NCI-H2171 (cell line): ENCODE results near the gene MYF5.
"Not testable (repeated sequence)": the region's sequence is repeated elsewhere in the genome, so short reads cannot be mapped to it uniquely, and the experiment has no call there.

Source experiments
- DNase-seq: peaks from one replicate; lab custom pipeline; 2025; lab: John Stamatoyannopoulos, UW

MYF5 gene

GRCh38 chr12:80716696-80717469 lies at the start of gene MYF5:
TSS of gene MYF5 (plus strand) at chr12:80716912. CDS start at chr12:80717064, 152 bp downstream.
- DNase-seq, result no peak

GRCh38 chr12:80670214-80670613 lies 46.5 kb upstream of the MYF5 start:
- no peak for DNase-seq

- DNase-seq, result not testable (repeated sequence)
Measured at GRCh38 chr12:80676042-80676636, 40.6 kb upstream of the MYF5 start.

- no peak for DNase-seq
Measured at GRCh38 chr12:80676856-80677255, 39.9 kb upstream of the MYF5 start.

DNA sequence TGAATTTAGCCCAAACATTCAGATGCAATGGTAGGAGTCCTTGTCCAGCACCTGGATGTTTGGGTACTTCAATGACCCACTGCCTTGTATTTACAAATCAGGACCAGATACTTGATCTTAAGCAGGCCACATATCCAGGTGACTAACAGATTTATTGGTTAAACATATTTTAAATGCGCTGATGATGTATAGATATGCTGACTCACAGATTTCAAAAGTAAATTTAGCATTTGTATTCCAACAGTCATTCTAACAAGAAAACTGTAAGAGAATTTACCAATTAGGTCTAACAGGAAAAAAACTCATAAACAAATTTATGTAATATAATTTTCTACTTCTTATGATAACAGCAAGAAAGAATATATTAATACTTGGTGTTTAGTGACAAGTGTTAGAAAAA lies 38.7 kb upstream of the MYF5 start:
- DNase-seq, result no peak

DNA sequence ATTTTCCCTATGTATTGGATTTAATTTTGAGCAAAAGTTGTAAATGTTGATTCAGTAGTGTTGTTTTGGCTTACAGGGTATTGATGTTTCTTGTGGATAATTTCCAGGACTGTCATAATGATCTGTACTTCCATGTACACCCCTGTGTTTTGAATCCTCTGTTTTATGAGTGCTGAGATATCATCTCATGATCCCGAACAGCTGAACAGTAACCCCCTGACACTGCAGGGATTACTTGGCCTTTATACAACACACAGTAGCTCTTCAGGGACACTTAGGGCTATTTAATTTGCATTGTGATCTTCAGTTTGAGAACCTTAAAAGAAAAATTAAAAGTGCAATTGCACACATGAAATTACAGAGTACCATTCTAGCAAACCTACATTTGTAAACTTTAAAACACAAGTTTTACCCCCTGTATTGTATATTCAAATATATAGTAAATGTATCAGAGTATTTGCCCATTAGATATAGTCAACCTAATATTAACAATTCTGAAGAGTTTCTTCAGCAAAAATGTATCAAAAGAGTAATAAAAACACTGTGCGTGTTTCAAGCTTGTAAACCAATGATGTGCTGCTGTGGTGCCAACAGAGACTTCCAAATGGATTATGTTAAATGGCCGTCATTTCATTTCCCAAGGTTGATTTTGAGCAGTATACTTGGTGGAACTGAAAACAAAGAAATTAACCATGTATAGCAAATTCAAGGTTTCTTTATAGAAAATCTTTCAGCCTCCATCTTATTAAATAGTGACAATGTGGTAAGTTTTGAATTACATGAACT lies 37.2 kb upstream of the MYF5 start:
- no peak for DNase-seq

DNA sequence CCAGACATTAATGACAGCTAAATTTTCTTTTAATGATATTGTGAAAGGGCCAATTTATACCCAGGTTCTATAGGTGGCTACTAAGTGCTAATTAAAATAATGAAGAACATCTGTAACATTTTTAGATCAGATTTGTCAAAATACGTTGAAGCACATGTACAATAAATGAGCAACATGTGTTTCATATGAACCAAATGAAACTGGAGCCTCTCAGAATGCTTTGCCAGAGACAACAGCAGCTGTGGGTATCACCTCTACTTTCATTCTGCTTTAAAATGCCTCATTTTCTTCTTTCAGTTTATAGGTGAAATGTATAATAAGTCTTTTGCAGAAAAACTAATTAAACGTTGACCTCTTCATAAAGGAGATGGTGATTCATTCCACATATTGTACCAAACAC lies 35.4 kb upstream of the MYF5 start:
- peak; percentile 30 for DNase-seq

DNA sequence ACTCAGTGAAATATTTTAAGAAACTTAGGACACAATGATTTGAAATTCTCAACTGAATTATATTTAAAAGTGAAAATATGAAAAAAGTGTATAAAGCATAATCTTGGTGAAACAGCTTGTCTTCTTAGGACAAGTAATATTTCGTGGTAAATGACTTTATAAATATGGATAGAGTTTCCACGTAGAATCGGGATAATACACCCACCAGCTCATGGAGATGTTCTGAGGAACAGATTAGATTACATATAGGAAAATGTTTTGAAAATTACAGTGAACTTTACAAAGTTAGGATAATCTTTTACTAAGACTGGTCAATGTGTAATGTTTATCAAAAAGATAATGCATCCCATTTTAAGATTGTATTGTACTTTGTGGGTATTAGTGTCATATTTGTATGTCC lies 34.9 kb upstream of the MYF5 start:
- DNase-seq, result no peak

DNA sequence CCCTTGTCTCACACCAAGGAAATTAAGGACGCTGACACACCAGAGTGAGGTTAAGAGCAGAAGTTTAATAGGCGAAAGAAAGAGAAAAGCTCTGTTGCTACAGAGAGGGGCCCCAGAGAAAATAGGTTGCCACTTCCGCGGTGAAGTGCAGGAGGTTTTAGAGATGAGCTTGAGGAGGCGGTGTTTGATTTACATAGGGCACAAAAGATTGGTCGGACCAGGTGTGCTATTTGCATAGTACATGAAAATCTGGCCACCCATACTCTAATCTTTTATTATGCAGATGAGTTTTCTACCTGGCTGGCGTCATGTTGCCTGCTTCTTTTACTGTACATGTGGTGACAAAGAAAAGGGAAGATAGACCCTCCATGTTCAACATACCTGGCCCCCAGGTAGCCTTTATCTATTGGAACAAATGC lies 32.6 kb upstream of the MYF5 start:
- no peak for DNase-seq

GRCh38 chr12:80690090-80690489 lies 26.6 kb upstream of the MYF5 start:
- DNase-seq, result no peak

- DNase-seq, result no peak
Measured at GRCh38 chr12:80690513-80690912, 26.2 kb upstream of the MYF5 start.

- peak; percentile 88 for DNase-seq
Measured at GRCh38 chr12:80692114-80692513, 24.6 kb upstream of the MYF5 start.

- DNase-seq, result no peak
Measured at GRCh38 chr12:80697270-80697887, 19.3 kb upstream of the MYF5 start.

DNA sequence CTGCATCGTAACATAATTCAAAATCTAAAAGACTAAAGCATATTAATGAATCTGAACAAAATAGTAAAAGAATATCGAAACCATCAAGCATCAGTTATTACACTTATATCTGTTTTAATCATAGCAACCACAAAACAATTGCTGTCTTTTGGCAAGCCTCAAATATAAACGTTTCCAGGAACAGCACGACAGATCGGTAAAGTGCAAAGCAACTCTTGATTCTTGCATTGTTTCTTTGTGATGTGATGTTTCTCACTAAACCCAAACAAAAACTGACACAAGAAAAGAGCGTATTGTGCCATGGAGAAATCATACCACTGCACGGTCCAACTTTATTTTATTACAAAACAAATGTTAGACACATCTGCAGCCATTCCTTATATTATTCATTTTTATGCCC lies 18.5 kb upstream of the MYF5 start:
- no peak for DNase-seq

GRCh38 chr12:80698847-80699542 lies 17.7 kb upstream of the MYF5 start:
- DNase-seq, result no peak

DNA sequence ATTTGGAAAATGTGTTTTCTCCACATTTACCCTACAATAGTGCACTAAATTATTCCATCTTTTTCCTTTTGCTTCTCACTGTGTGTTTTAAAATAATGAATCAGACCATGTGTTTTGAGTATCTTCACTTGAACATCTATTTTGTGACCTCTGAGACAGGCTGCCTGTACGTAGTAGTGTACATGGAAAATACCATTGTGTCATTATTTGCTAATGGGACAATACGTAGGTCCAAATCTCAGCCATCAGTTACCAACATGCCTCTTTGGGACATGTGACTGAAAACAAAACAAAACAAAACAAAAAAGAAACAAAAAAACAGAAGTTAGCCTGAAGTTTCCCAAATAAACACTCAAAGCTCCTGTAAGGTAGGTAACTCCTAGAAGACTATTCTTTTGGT lies 16.4 kb upstream of the MYF5 start:
- no peak for DNase-seq

DNA sequence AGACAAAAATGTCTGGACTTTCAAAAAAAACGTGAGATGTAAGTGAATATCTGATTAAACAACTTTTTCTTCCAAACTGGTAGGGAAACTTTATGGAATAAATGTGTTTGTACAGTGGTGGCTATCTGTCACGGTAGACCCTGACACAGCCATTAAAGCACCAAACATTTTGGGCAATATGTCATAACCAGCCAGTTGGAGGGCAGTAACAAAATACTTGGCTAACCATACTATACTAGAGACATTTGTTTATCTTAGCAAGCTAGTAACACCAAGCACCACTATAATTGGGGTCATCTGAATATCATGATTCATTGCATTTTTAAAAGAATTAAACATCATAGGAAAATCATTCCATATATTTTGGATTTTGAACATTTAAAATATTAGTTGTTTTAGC lies 15.3 kb upstream of the MYF5 start:
- DNase-seq, result no peak

DNA sequence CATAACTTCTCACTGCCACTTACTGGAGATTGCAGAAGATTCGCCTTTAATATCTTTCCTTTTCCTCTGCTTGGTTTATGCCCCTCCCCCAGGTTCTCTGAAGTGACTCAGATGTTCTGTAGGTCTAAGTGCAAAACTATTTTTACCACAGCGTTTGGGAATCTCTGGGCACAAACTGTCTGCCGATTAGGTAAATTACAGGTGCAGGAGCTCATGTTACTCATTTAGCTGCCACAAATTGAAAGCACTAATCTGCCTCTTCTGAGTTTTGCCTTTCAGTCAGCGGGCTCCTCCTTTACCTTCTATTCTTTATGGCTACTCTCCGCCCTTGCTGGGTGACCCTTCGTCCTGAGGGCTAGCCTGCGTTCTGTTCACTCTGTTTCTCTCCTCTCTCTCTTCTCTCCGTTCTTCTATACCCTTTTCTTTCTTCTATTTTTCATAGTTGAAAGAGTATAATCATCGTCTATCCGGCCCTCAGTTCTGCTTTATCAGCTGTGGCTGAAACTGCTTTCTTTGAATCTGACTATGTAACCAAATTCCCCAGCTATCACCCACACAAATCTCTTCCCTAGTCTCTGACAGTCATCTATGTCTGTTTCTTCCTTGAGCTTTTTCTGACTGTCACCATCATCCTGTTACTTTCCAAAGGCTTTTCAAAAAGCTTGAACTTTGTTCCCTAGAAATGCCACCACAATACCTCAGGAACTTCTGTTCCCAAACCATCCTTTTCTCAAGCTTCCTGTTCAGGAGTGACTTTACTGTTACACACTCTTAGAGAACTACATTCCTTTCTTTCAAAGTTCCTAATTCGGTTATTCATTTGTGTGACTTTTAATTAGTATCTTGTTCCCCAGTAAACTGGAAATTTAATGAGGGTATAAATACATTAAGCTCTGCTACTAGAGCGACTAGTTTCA lies 13.6 kb upstream of the MYF5 start:
- peak; percentile 21 for DNase-seq

DNA sequence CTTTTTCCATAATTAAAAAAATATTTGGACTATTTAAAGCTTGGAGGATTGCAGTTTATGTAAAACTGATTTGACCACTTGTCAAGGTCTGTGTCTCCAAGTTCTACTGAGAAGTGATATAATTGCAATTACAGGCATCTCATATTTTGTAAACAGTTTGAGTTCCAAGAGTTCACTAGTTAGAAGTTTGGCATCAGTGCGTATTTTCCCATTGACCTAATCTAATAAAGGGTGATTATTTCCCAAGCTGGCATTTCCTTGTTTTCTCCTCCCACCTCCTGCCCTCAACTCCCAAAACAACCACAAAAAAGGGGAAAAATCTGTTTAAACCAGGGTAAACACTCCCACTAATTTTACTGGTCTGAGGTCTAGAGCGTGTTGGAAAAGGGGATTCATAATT lies 12.3 kb upstream of the MYF5 start:
- DNase-seq, result no peak

DNA sequence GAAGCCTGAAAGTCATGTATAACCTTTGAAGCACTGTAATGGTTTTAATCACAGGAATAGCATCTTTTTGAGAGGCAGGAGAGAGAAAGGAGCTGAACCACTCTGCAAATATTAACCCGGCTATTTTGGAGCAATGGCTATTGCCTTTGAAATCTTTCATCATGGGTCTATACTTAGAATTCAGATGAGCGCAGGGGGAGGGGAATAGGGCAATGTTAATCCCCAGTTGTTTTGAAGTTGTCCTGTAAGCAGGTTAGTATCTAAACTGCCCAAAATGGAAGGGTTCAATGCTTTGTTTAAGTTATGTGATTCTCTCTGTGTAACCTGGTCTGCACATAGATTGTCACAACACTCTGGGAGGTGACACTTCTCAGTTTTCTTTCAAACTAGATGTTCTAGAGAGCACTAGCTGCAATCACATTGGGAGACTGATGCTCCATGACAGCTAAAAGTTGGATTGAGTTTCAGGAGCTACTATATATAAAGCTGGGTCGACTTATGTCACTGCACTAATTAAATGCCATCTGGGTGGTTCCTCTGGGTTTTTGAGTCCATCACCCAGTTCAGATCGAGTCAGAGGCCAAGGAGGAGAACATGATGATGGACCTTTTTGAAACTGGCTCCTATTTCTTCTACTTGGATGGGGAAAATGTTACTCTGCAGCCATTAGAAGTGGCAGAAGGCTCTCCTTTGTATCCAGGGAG lies 9.4 kb upstream of the MYF5 start, which contains the start of gene MYF6:
TSS of gene MYF6 (plus strand) at position 509 of the 704 bp plus-strand sequence. CDS start at position 595, 86 bp downstream.
- DNase-seq, result no peak
